ENCODE data around the gene ATP8B2. TPM values are rescaled to one million over a fixed set of nuclear protein-coding genes. Genes with fewer than 3 reads are reported as not detected.
A peak's percentile ranks its signal among the peaks of the same experiment; 100 is the strongest.

The ATP8B2 gene
- total and polyA plus RNA-seq, 4 donors, result 10.3 to 45.1 (median 32.6) TPM

DNA sequence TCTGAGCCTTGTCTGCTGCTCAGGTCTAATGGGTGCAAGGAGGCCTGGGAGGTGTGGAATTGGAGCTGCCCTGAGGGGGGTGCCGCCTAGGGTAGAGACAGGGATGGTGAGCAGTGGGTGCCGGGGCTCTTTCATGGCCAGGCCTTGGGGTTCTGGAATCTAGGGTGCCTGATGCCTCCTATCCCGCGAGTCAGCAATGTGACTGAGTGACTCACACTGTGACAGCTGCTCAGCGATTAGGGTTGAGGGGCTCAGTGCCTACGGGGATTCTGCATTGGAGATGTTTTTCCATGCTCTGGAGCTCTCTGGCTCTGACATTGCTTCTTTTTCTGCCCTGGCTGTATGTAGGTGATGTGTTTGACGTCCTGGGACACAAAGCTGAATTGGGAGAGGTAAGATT lies 16.8 kb downstream of the ATP8B2 start:
- H3K27ac ChIP-seq (ENCODE audit: low read depth in 1 of 2, low read length in 1 of 2), result no peak overlapping the region
- 93 to 94% methylated on average over 7 of the region's 7 CpGs for WGBS, 2 donors
- ATAC-seq (ENCODE audit: insufficient read depth, low FRiP score) (no peak), DNase-seq (no peak)
- peaks cover 27 to 56% (median 49%) of the 10 kb centered on the region in 4 donors for H3K36me3 ChIP-seq (ENCODE audit: control insufficient read depth in 4 of 4, insufficient read depth in 4 of 4, low read length in 4 of 4)
- H3K4me3 ChIP-seq, result no peak overlapping the region
- H3K27me3 ChIP-seq (ENCODE audit: control insufficient read depth in 3 of 3, insufficient read depth in 3 of 3, low read length in 2 of 3), result no peaks in the 10 kb centered on the region
- TF ChIP-seq, protein P1, sequence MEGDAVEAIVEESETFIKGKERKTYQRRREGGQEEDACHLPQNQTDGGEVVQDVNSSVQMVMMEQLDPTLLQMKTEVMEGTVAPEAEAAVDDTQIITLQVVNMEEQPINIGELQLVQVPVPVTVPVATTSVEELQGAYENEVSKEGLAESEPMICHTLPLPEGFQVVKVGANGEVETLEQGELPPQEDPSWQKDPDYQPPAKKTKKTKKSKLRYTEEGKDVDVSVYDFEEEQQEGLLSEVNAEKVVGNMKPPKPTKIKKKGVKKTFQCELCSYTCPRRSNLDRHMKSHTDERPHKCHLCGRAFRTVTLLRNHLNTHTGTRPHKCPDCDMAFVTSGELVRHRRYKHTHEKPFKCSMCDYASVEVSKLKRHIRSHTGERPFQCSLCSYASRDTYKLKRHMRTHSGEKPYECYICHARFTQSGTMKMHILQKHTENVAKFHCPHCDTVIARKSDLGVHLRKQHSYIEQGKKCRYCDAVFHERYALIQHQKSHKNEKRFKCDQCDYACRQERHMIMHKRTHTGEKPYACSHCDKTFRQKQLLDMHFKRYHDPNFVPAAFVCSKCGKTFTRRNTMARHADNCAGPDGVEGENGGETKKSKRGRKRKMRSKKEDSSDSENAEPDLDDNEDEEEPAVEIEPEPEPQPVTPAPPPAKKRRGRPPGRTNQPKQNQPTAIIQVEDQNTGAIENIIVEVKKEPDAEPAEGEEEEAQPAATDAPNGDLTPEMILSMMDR (IDR thresholded peaks at IDR 0.05; ENCODE audit: control extremely low read depth, extremely low read depth), result no peak
- no peak overlapping the region for H3K9ac ChIP-seq (ENCODE audit: insufficient read depth in 1 of 2, low read length in 2 of 2)
- H3K4me1 ChIP-seq (ENCODE audit: control insufficient read depth in 5 of 5, insufficient read depth in 5 of 5, low read length in 5 of 5), result no peaks in the 10 kb centered on the region
- H3K9me3 ChIP-seq (ENCODE audit: control insufficient read depth in 4 of 4, insufficient read depth in 3 of 4, low read length in 3 of 4), result peaks cover 0 to 1% (median 0%) of the 10 kb centered on the region in 4 donors

DNA sequence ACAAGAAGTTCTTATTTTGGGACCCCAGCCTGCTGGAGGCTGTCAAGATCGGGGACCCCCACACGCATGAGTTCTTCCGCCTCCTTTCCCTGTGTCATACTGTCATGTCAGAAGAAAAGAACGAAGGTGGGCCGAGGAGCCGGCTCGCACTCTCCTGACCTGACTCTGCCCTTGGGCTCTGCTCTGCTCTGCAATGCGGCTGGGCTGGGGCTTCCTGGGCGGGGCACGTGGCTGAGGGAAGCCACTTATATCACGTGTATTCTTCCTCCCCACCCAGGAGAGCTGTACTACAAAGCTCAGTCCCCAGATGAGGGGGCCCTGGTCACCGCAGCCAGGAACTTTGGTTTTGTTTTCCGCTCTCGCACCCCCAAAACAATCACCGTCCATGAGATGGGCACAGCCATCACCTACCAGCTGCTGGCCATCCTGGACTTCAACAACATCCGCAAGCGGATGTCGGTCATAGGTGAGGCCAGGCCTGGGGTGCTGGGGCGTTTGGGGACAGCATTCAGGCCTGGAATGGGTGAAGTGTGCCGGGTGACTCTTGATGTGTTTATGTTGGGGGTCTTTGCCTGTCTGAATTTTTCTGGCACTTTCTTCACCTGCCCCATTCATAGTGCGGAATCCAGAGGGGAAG lies 17.6 kb downstream of the ATP8B2 start:
- Histone ChIP-seq H3K4me1 (ENCODE audit: control insufficient read depth in 5 of 5, insufficient read depth in 5 of 5, low read length in 5 of 5) (no peaks in the 10 kb centered on the region), H3K9me3 (ENCODE audit: control insufficient read depth in 4 of 4, insufficient read depth in 3 of 4, low read length in 3 of 4) (peaks cover 0 to 1% (median 0%) of the 10 kb centered on the region in 4 donors), H3K27ac (ENCODE audit: low read depth in 1 of 2, low read length in 1 of 2) (no peak overlapping the region), H3K36me3 (ENCODE audit: control insufficient read depth in 4 of 4, insufficient read depth in 4 of 4, low read length in 4 of 4) (peaks cover 19 to 53% (median 42%) of the 10 kb centered on the region in 4 donors), H3K4me3 (no peak overlapping the region), H3K9ac (ENCODE audit: insufficient read depth in 1 of 2, low read length in 2 of 2) (no peak overlapping the region), H3K27me3 (ENCODE audit: control insufficient read depth in 3 of 3, insufficient read depth in 3 of 3, low read length in 2 of 3) (no peaks in the 10 kb centered on the region)
- DNase-seq (no peak), ATAC-seq (ENCODE audit: insufficient read depth, low FRiP score) (no peak)
- WGBS, 2 donors, result 69 to 70% methylated on average over 21 of the region's 21 CpGs
- TF ChIP-seq, protein P1 (IDR thresholded peaks at IDR 0.05; ENCODE audit: control extremely low read depth, extremely low read depth), result no peak

DNA sequence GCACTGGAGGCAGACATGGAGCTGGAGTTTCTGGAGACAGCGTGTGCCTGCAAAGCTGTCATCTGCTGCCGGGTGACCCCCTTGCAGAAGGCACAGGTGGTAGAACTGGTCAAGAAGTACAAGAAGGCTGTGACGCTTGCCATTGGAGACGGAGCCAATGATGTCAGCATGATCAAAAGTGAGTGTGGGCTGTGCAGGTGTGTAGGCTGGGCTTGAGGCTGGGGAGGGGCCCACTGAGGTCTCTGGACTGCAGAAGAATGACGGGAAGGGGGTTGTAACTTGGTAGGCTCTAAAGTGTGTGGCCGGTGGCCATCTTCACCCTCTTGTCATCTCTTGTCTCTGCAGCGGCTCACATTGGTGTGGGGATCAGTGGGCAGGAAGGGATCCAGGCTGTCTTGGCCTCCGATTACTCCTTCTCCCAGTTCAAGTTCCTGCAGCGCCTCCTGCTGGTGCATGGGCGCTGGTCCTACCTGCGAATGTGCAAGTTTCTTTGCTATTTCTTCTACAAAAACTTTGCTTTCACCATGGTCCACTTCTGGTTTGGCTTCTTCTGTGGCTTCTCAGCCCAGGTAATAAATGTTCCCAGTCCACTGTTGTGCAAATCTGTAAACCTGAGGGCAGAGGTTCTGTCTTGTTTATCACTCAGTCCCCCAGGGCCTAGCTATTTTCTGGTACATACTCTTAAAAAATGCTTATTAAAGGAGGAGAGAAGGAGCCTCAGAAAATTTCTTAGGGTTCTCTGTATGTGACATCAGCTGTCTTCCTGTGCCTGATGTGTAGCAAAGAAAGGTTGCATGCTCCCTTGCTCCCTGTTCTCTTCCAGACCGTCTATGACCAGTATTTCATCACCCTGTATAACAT lies 19.9 kb downstream of the ATP8B2 start:
- Histone ChIP-seq H3K9me3 (ENCODE audit: control insufficient read depth in 4 of 4, insufficient read depth in 3 of 4, low read length in 3 of 4) (peaks cover 0 to 1% (median 0%) of the 10 kb centered on the region in 4 donors), H3K4me3 (no peak overlapping the region), H3K27me3 (ENCODE audit: control insufficient read depth in 3 of 3, insufficient read depth in 3 of 3, low read length in 2 of 3) (no peaks in the 10 kb centered on the region), H3K4me1 (ENCODE audit: control insufficient read depth in 5 of 5, insufficient read depth in 5 of 5, low read length in 5 of 5) (no peaks in the 10 kb centered on the region), H3K27ac (ENCODE audit: low read depth in 1 of 2, low read length in 1 of 2) (peak overlapping the region in 1 of 2 donors; percentile 4), H3K9ac (ENCODE audit: insufficient read depth in 1 of 2, low read length in 2 of 2) (no peak overlapping the region), H3K36me3 (ENCODE audit: control insufficient read depth in 4 of 4, insufficient read depth in 4 of 4, low read length in 4 of 4) (peaks cover 16 to 63% (median 43%) of the 10 kb centered on the region in 4 donors)
- TF ChIP-seq, protein P1 (IDR thresholded peaks at IDR 0.05; ENCODE audit: control extremely low read depth, extremely low read depth), result peak; percentile 22
- DNase-seq (peak in 1 of 3 donors; percentile 19), ATAC-seq (ENCODE audit: insufficient read depth, low FRiP score) (no peak)
- 83 to 91% methylated on average over 12 of the region's 12 CpGs for WGBS, 2 donors
